ENCODE measurements around the gene CLDN1.

DNA sequence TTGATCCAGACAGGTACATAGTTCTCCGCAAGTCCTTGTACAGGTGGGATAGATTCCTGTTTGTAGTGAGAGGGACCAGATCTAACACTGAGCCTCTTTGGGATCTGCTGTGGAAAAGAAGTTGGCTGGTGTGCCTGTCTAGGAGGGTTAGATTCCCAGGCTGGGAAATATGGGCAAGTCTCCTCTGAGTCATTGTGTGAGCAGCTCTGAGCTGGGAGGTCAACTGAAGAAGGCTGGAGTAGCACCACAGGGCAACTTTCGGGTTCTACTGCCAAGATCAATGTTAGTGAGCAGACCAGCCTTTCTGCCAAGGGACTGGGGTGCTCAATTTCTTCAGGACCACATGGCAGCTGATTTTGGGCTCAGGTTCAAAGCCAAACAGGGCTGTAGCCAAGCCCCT lies 33.4 kb downstream of the CLDN1 start:
- TF ChIP-seq POLR2AphosphoS5 (IDR thresholded peaks at IDR 0.05) (no peak), CTCF (IDR thresholded peaks at IDR 0.05) (no peak)
